Measurements from ENCODE around the gene AGAP1.

Gene AGAP1

DNA sequence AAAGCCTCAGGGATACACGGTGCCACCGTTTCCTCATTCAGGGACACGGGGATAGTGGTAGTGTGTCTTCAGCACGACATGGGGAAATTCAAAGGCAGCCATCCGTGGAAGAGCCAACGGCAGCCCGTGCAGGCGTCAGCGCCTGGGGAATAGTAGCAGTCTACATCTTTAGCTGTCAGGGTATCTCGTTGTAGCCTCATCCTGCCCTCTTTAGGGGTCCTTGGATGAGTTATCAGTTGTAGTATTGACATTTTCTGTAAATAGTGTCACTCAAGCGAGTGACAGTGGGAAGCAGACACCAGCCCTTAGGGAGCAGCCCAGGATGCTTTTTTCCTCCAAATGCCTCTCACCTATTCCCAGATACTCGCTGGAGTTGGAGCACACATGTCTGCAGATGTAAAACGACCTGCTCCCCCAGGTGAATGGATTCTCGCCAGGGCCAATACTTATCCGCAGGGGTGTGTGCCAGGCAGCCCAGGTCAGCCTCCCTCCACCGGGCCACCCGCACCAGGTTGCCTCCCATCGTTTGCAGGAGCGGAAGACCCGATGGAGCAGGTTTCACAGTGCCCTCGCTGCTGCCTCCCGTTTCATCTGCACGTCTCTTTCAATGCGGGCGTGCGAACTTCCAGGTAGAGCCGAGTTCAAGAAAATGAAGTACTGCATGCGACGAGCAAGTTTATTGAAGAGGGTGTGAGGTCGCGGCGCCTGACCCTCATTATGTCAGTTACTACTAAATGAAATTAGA lies 41.0 kb downstream of the AGAP1 start:
- no peak for DNase-seq

DNA sequence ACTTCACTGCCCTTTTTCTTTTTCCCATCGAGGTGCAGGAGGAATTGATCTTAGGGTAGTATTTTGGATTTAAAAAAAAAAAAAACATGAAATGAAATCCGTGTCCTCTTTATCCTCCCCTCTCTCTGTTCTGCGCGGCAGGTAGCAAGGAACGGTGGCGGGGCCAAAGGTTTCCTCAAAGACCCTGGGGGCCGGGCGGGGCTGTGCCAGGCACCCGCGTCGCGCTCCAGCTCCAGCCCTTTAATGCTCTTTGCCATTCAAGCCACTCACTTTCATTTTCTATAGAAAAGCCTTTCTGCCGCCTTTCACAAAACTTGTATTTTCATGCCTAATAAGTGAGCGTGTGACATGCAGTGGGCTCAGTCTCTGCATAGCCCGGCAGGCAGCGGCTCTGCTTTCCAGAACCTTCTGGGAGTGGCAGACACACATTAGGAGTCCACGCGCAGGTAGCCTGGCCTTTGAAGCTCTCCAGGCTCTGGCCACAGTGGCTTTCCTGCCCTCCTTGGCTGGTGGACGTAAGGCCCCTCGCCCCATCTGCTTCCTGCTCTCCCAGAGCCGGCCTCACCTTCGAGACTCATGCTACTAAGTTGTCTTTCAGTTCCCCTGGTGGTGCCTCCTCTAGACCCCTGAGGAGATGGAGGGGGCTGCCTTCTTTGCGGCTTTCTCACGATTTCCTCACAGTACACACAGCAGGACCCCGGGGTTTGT lies 41.7 kb downstream of the AGAP1 start:
- no peak for DNase-seq

DNA sequence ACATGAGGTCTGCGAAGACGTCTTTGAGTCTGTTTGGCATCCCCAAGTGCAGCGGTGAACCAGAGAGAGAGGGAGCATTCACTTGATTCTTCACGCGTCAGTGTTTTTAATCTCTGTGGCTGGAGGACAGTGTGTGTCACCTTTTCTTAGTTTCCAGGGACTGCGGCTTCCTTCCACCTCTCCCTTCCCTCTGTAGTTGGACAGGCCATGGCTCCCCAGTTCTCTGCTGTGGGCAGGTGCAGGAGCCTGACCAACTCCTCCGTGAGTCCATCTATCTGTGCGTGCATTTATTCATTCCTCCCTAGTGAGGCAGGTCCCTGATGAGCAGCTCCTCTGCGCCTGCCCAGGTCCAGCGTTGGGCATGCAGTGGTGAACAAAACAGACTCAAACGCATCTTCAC lies 42.9 kb downstream of the AGAP1 start:
- no peak for DNase-seq

DNA sequence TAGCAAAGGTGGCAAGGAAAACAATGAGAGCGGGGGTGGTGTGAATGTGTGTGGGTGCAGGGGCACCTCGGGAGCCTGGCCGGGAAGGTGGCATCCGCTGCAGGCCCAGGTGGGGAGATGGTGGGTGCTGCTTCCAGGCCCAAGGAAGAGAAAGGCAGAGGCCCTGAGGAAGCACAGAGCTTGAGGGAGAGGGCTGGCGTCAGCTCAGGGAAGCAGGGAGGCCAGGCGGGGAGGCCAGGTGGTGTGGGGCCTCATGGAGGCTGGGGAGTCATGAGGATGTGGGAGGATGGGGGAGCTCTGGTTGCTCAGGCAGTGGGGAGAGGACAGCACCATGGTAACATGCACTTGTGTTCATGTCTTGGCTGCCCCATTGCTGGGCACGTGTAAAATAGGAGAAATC lies 43.3 kb downstream of the AGAP1 start:
- DNase-seq = no peak

DNA sequence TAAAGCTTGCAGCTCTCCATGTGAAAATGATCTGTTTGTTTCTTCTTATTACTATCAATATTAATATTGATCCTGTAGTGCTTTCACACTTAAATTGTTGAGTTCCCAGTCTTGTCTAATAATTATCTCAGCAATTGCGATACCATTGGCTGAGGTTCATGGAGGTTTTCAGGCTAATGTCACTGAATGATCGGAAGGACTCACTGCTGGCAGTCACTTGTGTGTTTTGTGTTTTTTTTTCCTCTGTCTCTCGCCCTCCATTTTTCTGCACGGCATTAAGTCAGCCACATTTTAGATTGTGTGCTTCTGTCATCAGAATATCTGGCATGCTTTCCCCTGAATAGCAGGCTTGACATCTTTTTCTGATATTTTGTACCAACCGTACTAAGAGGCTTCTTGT lies 43.7 kb downstream of the AGAP1 start:
- no peak for DNase-seq

DNA sequence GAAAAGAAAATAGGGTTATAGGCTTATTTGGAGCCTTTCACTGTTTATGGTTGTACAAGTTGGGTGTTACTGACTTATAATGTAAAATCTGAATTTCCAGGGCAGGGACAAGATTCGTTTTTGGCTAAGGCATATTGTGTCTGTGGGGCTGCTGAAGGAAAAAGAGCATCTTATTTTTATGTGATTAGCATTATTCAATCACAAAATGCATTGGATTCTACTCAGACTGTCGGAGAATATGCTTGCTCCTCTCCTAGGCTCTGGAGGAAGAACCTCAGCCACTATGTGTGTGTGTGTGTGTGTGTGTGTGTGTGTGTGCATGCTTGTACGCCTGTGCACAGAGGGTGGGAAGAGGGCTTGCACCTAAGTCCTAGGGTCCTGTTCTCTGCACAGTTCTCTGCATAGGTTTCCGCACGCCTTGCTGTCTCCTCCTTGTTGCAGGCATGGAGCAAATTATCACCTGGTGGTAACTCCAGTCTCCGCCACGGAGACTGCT lies 44.3 kb downstream of the AGAP1 start:
- DNase-seq = no peak

DNA sequence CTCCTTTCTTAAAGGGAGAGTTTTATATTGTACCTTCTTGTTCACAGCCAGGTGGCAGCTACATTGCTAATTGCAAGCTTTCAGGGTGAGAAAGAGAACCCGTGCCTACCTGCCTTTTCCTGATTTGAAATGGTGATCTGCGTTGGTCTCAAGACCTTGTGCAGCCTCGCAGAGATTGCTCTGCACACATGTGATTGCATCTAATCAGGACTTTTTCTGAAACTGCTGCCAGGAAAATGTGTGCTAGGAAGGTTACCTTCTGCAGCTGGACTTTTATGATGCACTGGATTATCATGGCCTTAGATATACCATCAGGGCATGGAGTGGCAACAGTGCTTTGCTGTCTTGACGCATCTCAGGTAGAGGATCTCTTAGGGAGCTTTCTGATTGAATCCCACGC lies 45.1 kb downstream of the AGAP1 start:
- no peak for DNase-seq

DNA sequence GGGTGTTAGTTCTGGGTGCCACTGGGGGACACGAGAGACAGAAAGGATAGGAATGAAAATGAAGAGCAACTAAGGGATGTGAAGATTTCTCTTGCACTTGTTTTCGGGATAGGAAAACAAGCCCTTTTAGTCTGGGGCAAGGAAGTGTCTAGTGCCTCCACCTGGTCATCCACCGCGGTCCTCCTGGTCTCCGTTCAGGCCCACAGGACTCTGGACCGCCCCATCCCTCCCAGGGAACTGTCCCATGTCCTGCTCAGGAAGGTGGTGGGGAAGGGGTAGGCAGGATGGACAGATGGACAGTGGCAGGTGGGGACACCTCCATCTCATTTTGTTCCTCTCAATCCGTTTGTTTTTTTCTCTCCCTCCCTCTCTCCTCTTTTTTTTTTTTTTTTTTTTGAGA lies 45.9 kb downstream of the AGAP1 start:
- DNase-seq = no peak

DNA sequence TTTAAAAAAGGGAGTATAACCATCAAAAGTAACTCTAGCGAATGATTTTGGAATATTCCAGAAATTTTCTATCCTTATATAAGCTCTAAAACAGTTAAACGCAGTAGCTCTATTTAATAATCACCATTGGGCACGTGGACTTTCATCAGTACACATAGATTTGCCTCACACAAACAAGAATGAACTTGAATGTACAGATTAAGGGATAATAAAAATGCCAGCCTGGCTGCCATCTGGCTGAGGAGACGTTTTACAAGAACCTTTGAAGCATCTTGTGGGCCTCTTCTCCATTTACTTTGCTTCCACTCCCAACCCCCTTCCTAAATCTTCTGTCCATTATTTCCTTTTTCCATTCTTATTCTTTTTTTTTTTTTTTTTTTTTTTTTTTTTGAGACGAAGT lies 47.2 kb downstream of the AGAP1 start:
- DNase-seq = no peak

DNA sequence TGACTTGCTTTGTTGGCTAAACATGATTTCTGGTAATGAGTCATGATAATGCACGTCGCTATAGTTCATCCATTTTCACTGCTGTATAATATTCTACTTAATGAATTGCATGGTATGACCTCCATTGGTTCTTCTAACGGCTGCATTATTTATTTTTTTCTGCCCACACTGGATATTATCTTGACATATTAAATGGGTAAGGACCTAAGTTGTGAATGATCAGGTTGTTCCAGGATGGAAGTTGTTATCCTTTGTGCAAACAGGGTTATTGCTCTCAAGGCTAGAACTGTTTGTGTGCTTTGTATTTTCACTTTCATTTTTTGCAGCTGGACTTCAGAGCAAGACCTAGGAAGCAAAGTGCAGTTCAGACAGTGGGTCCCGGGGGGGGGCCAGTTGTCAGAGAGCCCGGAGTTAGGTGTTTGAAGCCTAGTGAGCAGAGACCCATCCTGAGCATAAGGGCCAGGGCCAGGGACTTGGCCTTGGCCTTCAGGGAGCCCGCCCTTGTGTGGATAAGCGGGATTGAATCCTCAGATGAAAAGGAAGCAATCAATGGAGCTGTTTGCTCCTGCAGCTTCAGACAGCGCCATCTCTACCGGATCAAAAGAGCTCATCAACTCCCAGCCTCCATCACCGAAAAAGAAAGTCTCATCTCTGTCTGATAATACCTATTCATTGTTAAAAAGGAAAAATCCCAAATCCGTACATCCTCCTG lies 48.2 kb downstream of the AGAP1 start:
- DNase-seq = no peak

DNA sequence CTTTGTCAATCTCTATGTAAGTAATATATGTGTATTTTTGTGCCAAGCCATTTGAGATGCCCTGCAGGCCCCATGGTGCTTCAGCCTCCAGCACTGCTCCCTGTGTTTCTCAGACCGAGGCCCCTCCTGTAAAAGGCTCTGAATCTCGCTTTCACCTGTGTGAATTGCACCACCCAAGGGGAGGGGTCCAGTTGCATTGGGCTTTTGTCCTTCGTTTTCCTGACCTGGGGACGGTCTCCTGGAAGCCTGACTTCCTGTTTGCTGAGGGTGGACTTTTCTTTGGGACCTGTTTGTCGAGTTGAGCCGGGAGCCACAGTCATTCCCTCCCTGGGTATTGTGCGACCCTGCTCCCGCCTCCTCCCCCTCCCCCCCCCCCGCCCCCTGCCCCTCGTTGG lies 48.9 kb downstream of the AGAP1 start:
- DNase-seq = no peak

DNA sequence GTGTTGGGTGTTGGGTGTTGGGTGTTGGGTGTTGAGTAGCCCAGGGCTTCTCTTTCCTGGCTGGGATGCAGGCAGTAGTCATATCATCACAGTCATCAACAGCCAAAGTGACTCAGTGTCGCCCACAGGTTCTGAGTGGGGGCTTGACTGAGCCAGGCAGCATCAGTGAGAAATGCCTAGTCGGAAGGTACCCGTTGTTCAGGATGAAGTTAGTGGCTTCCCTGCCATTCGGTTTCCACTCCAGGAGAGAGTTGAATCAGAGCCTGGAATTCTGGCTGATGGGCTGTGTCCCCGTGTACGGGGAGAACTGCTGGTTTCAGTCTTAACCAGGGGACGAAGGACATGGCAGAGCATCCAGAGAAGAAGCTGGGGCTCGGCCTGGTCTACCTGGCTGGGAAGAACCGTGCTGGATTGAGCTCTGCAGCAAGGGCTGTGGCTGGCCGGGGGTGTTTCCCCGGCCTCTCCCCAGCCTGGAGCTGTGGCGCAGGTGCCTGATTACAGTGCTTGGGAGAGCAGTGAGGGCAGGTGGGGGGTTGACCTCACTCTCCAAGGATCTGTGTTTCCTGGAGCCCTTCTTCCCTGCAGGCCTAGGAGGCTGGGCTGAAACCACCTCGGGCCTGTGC lies 49.4 kb downstream of the AGAP1 start:
- no peak for DNase-seq

DNA sequence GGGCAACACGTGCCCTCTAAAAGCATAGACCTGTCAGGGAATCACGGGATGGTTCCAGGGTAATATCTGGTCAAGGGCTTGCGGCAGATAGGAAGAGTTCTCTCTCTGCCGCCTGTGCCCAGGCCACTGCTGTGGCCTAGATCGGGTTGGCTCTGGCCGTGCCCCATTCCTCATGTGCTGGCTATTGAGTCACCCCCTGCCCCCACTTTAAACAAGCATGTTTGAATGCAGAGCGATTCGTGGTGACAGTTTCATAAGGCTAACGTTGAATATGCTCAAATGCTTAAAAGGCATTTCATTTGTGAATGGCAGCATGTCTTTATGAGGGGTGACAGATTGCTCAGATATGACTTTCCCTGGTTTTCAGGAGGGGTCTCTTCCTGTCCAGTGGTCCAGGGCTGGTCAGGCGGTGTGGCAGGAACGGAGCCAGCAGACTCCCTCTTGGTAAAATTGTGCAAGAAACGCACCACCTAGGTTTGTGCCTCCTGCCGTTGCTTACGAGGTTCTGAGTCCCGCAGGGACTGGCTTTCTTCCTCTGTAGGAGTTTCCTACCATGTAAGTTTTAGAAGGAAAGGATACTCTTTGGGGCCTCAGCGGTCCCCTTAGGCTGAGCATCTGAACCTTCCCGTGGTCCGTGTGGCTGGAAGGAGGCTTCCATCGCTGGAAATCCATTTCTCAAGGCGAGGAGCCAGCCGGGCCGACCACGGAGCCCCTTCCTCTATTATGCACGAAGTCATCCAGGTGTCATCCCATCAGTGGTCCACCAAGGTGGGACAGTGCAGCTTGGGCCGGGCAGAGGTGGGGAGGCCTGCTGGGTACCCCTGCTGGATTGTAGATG lies 50.2 kb downstream of the AGAP1 start:
- no peak for DNase-seq

DNA sequence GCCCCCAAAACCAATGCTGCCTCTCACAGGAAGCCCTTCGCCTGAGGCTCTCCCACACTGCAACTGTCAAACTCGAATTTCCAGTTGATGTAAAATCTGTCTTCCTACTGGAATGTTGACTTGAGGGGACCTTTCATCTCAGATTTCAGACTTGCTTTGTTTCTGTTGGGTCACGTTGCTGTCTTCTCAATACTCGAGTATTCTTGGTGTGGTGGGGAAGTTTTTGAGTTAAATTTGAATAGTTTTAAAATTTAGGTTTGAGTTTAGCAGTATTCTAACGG lies 50.8 kb downstream of the AGAP1 start:
- DNase-seq = no peak

DNA sequence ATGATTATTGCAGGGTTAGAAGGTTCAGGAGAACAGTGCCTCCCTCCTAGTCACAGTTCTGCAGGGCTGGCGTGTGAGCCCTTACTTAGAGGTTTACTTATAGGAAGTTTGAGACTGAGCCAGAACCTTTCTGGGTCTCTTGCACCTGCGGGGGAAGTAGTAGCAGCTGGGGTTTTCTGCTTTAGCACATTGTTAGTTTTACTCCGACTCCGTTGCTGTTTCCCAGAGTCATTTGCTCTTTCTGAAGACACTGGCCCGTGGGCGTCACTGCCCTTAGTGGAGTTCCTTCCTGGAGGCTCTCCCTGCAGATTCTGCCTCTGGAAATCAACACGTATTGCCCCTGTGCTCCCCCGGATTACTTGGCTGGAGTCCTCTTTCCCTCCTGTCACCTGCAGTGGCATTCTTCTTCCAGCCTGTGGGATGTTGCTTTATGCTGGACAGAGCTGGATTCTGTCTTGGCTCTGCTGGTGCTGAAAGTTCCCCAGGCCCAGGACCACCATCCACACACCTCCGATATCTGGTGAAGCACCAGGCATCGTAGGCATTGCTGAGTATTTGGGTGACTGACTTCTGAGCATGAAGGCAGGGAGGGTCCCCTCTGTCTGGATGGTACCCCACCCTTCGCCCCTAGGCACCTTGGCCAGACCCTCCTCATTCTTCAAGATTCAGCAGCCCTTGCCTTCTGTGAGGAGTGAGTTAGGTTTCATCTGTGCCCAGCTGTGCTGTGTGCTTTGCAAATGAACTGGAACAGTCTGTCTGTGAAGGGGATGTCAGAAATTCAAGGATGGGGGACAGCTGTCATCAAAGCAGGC lies 51.7 kb downstream of the AGAP1 start:
- DNase-seq = no peak

DNA sequence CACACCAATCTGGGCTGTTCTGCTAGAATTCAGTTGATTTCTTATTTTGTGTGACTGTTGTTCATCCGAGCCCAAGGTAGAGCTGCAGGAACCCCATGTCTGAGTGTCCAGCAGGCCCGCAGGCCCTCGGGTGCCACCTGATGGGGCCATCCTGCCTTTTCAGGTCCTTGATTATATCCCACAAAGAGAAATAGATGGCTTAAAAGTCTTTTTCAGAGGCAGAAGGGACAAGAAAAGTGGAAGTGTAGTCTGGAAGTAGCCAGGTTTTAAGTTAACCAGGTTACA lies 52.2 kb downstream of the AGAP1 start:
- no peak for DNase-seq

DNA sequence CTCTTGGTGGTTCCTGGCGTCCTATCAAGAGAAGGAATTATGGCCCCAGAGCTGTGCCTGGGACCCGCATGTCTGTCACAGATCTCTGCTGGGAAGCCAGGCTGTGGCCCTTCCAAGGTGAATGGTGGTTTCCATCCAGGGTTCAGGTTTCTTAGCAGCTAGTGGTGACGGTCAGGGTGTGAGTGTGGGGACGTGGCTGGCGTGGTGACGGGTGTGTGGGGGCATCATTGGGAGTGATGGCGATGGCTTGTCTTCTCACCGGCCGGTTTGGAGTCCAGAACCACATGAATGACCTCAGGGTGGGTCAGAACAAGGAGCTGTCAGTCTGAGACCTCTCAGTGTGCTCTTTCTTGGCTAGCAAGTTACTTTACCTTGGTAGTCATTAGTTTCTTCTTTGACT lies 52.6 kb downstream of the AGAP1 start:
- DNase-seq = no peak

DNA sequence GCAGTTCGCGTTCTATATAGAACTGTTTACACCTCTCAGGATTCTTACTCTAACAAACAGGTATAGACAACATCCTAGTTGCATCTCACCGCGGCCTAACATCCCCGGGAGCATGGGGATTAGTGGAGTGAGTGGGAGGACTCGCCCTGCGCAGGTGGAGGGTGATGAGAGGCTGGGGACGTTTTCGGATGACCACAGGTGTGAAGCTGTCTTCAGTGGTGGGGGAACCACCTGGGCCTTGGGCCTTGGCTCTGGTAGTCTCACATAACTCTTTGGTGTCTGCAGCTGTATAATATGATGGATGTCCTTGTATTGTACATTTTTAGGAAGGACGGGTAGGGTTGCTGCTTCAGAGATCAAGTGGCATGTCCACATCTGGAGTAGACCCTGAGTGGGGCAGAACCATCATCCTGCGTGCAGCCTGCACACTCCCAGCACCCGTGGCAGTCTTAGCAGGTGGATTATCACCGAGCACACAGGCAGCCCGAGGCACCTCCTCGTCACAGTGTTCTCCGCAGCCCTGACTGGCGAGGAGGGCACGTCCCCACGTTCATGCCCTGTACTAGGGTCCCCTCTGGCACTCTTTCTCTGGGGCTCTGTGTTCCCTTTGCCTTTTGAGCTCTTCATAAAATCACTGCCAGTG lies 56.0 kb downstream of the AGAP1 start:
- DNase-seq = no peak

DNA sequence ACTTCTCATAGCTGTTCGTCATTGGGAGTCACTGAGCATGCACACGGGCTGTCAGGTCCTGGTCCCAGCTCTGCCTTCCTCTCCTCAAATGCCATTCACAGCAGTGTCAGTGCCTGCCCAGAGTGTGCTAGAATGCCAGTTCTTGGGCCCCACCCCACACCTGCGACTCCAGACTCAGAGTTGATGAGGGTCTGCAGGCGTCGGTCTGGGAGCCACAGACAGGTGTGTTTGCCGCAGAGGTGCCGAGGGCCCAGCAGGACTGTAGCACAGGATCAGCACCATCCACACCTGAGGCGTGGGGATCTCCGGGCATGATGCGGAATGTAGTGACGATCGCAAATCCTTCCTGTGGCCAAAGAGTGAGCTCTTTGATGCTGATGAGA lies 56.5 kb downstream of the AGAP1 start:
- DNase-seq = no peak

DNA sequence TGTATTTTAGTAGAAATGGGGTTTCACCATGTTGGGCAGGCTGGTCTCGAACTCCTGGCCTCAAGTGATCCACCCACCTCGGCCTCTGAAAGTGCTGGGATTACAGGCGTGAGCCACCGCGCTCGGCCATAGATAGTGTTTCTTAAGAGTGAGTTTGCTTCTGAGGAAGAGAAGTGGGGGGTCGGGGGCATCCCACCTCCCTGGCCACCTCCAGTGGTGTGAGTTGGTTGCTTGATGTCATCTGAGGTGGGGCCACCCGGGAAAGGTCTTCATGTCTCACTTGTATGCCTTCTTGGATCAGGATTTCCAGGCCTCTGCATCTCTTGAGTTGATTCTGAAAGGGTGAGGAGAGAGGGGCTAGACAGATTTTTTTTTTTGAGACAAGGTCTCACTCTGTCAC lies 57.1 kb downstream of the AGAP1 start:
- DNase-seq = no peak

DNA sequence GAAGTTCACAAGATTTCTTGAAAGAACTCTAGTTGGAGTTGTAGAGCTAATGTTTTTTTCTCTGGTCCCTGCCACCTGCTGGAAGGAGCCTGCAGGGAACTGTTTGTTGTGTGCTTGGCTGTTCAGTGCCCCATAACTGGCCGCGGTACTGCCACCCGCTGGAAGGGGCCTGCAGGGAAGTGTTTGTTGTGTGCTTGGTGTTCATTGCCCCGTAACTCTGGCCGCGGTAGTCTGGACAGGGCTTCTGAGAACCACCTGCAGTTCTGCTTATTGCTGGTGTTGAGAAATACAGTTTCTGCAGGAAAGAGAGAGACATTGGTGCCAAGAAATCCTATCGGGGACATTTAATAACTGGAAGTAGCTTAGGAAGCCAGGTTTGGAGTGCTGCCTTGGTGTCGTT lies 58.1 kb downstream of the AGAP1 start:
- no peak for DNase-seq

DNA sequence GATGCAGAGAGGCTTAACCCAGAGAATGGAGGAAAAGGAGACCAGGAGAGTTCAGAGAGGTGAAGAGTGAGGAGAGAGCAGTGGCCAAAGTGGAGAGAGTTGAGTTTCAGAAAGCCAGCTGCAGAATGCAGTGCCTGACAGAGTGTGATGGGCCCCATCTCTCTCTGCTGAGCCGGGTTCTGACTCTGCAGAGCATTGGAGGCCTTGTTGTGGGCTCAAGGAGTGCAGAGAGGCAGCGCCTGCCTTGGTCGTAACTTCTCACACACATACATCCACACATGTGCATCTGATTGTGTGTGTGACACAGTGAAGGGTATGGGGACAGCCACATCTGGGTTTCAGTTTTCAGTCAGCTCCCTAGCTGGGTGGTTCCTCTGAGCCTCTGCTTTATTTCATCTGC lies 58.8 kb downstream of the AGAP1 start:
- no peak for DNase-seq

Measured in NCI-H1048 (cell line).